Natural killer cell (primary cell): Measurements from ENCODE around the gene TCAF1. TPM values are rescaled to one million over a fixed set of nuclear protein-coding genes. Genes with fewer than 3 reads are reported as not detected.

ENCODE experiments used
- ATAC-seq, 3 donors: fragments of 150-1000 bp in 2 of 3; fragments of 200-7000 bp in 1 of 3; cut with Tn5 transposase; 1 replicate in 1 of 3; 2 replicates in 2 of 3; pipeline ENCODE4 v1.10.0; 2021; ENCODE audit warnings: mild to moderate bottlenecking in 2 of 3, moderate library complexity in 2 of 3
- DNase-seq, 2 donors: peaks; one replicate each; pipeline versions ENCODE4 v3.0.0 to v3.0.0-alpha.2; 2013 to 2021; ENCODE audit warnings: mixed read lengths in 1 of 2
- H3K27ac ChIP-seq: one replicate; pipeline ENCODE4 v1.5.1; 2013; ENCODE audit warnings: mild to moderate bottlenecking, low read length
- H3K27me3 ChIP-seq: one replicate; pipeline ENCODE4 v1.6.1; 2013; ENCODE audit warnings: low read length; ENCODE audit not compliant: control insufficient read depth, insufficient read depth
- H3K36me3 ChIP-seq: one replicate; pipeline ENCODE4 v1.6.1; 2013; ENCODE audit warnings: low read length; ENCODE audit not compliant: control insufficient read depth, insufficient read depth
- H3K4me1 ChIP-seq: one replicate; pipeline ENCODE4 v1.6.1; 2013; ENCODE audit warnings: low read length; ENCODE audit not compliant: control insufficient read depth, insufficient read depth
- H3K4me3 ChIP-seq: one replicate; pipeline ENCODE4 v1.5.1; 2013; ENCODE audit warnings: low read length
- H3K9me3 ChIP-seq: one replicate; pipeline ENCODE4 v1.6.1; 2013; ENCODE audit warnings: low read length; ENCODE audit not compliant: control insufficient read depth, insufficient read depth
- H3K27ac Mint-ChIP-seq, 2 donors: one replicate each; pipeline ENCODE4 v1.8.0; 2022; ENCODE audit warnings: mild to moderate bottlenecking in 2 of 2, mixed read lengths in 2 of 2, moderate library complexity in 1 of 2
- H3K27me3 Mint-ChIP-seq, 2 donors: one replicate each; pipeline ENCODE4 v1.8.0; 2022; ENCODE audit warnings: low read depth in 2 of 2, mixed read lengths in 2 of 2
- H3K36me3 Mint-ChIP-seq: one replicate; pipeline ENCODE4 v1.8.0; 2022; ENCODE audit warnings: mixed read lengths
- H3K4me1 Mint-ChIP-seq, 2 donors: one replicate each; pipeline ENCODE4 v1.8.0; 2022; ENCODE audit warnings: mixed read lengths in 2 of 2
- H3K4me3 Mint-ChIP-seq: one replicate; pipeline ENCODE4 v1.8.0; 2022; ENCODE audit warnings: mild to moderate bottlenecking, moderate library complexity, mixed read lengths
- H3K9me3 Mint-ChIP-seq, 2 donors: one replicate each; pipeline ENCODE4 v1.8.0; 2022; ENCODE audit warnings: mixed read lengths in 2 of 2
- CTCF ChIP-seq: fragments of 200-600 bp; IDR thresholded peaks from one replicate; pipeline ENCODE4 v1.8.0; 2022; ENCODE audit warnings: antibody characterized with exemption
- WGBS: methylation state at CpG from one replicate; pipeline ENCODE4 v1.1.7; 2013; ENCODE audit warnings: missing lambda C conversion rate; ENCODE audit not compliant: insufficient coverage; 5-methylcytosine and 5-hydroxymethylcytosine counted together
- intact Hi-C: fragments of 100-400 bp; cut with micrococcal nuclease; formaldehyde crosslinking; loops from one replicate; pipeline ENCODE4 v1.14.2; 2022
- total RNA-seq, 4 donors: library from RNA; stranded (reverse); fragments of 120-200 nt in 1 of 4; gene quantifications; one replicate each; pipeline versions ENCODE4 v1.2.3 to v1.2.4, GENCODE V29; 2013 to 2022

TCAF1 gene
- 10 to 100 TPM; 12.7 to 24.5 (median 18.8) TPM for total RNA-seq
- 17.0 TPM for total RNA-seq (2013)

GRCh38 chr7:143901668-143902331, at the start of gene TCAF1:
Gene TCAF1, minus strand, starts transcription at chr7:143902176. Its CDS starts 25,568 bp downstream, at chr7:143876608.
- H3K4me3 Mint-ChIP-seq, result peak within 1 kb of the TSS; percentile 95
- WGBS, result 0% methylated on average over 50 of the region's 50 CpGs
- no peaks in the 10 kb centered on the region for H3K36me3 Mint-ChIP-seq
- peak within 1 kb of the TSS; percentile 94 for H3K4me3 ChIP-seq
- H3K27me3 ChIP-seq, result no peaks in the 10 kb centered on the region
- H3K9me3 Mint-ChIP-seq, result no peaks in the 10 kb centered on the region
- no peaks in the 10 kb centered on the region for H3K9me3 ChIP-seq
- H3K4me1 Mint-ChIP-seq, result peaks cover 24 to 25% of the 10 kb centered on the region in 2 donors
- DNase-seq (peak; percentile 85 to 93), ATAC-seq (peak; percentile 96 to 97 (median 96))
- peaks cover 0 to 4% of the 10 kb centered on the region in 2 donors for H3K27me3 Mint-ChIP-seq
- peak within 1 kb of the TSS; percentile 84 to 89 for H3K27ac Mint-ChIP-seq
- no peaks in the 10 kb centered on the region for H3K36me3 ChIP-seq
- peak; percentile 26 for TF ChIP-seq CTCF
- intact Hi-C loops, result no loop called here
- H3K4me1 ChIP-seq, result peaks cover 12% of the 10 kb centered on the region
- peak within 1 kb of the TSS; percentile 78 for H3K27ac ChIP-seq

- no peaks in the 10 kb centered on the region for H3K36me3 ChIP-seq
- no peaks in the 10 kb centered on the region for H3K4me1 Mint-ChIP-seq
- H3K9me3 ChIP-seq, result no peaks in the 10 kb centered on the region
- no peak for DNase-seq
- H3K4me3 Mint-ChIP-seq, result no peak overlapping the region
- H3K27ac Mint-ChIP-seq, result no peak overlapping the region
- H3K27me3 Mint-ChIP-seq, result peaks cover 21 to 63% of the 10 kb centered on the region in 2 donors
- H3K36me3 Mint-ChIP-seq, result peaks cover 7% of the 10 kb centered on the region
- H3K9me3 Mint-ChIP-seq, result peaks cover 0 to 8% of the 10 kb centered on the region in 2 donors
- ATAC-seq, result no peak
- WGBS, result 17% methylated on average over 2 of the region's 2 CpGs
- peaks cover 3% of the 10 kb centered on the region for H3K27me3 ChIP-seq
- H3K4me1 ChIP-seq, result no peaks in the 10 kb centered on the region
- no peak overlapping the region for H3K27ac ChIP-seq
- TF ChIP-seq CTCF, result no peak
- no peak overlapping the region for H3K4me3 ChIP-seq
- intact Hi-C loops, result no loop called here
Measured at GRCh38 chr7:143948733-143949132, 46.8 kb upstream of the TCAF1 start.

GRCh38 chr7:143947111-143947510, 45.1 kb upstream of the TCAF1 start:
- DNase-seq, result no peak
- H3K4me1 Mint-ChIP-seq, result no peaks in the 10 kb centered on the region
- 100% methylated on average over 1 of the region's 2 CpGs for WGBS
- peaks cover 7% of the 10 kb centered on the region for H3K36me3 Mint-ChIP-seq
- Histone ChIP-seq H3K4me1 (no peaks in the 10 kb centered on the region), H3K27me3 (peaks cover 3% of the 10 kb centered on the region), H3K36me3 (no peaks in the 10 kb centered on the region), H3K27ac (no peak overlapping the region), H3K4me3 (no peak overlapping the region), H3K9me3 (no peaks in the 10 kb centered on the region)
- intact Hi-C loops, result no loop called here
- H3K27me3 Mint-ChIP-seq, result peaks cover 17 to 54% of the 10 kb centered on the region in 2 donors
- no peak overlapping the region for H3K27ac Mint-ChIP-seq
- no peak for ATAC-seq
- H3K9me3 Mint-ChIP-seq, result peaks cover 0 to 8% of the 10 kb centered on the region in 2 donors
- H3K4me3 Mint-ChIP-seq, result no peak overlapping the region
- TF ChIP-seq CTCF, result no peak

GRCh38 chr7:143945423-143945822, 43.4 kb upstream of the TCAF1 start:
- Mint-ChIP-seq H3K36me3 (peaks cover 7% of the 10 kb centered on the region), H3K9me3 (peaks cover 0 to 8% of the 10 kb centered on the region in 2 donors), H3K4me3 (no peak overlapping the region), H3K27ac (no peak overlapping the region), H3K4me1 (no peaks in the 10 kb centered on the region), H3K27me3 (peaks cover 23 to 50% of the 10 kb centered on the region in 2 donors)
- no peak for TF ChIP-seq CTCF
- Histone ChIP-seq H3K4me1 (no peaks in the 10 kb centered on the region), H3K27me3 (peaks cover 3% of the 10 kb centered on the region), H3K9me3 (no peaks in the 10 kb centered on the region), H3K27ac (no peak overlapping the region), H3K36me3 (no peaks in the 10 kb centered on the region), H3K4me3 (no peak overlapping the region)
- DNase-seq, result no peak
- 87% methylated on average over 4 of the region's 4 CpGs for WGBS
- ATAC-seq, result no peak
- intact Hi-C loops, result no loop called here
